Muscle layer of duodenum (tissue), 2 donors: ENCODE data around the gene TFAP2D.

Source experiments
- H3K27ac ChIP-seq: one replicate; pipeline ENCODE4 v1.7.0; 2013; ENCODE audit warnings: mild to moderate bottlenecking, low read length
- H3K27me3 ChIP-seq: one replicate; pipeline ENCODE4 v1.7.0; 2013; ENCODE audit warnings: low read depth, mild to moderate bottlenecking, control low read depth, low read length
- H3K36me3 ChIP-seq, 2 donors: one replicate each; pipeline ENCODE4 v1.7.0; 2013; ENCODE audit warnings: low read length in 2 of 2, control low read depth in 1 of 2, mild to moderate bottlenecking in 1 of 2; ENCODE audit not compliant: insufficient read depth in 2 of 2, control insufficient read depth in 1 of 2
- H3K4me1 ChIP-seq, 2 donors: one replicate each; pipeline ENCODE4 v1.7.0; 2013; ENCODE audit warnings: low read length in 2 of 2, mild to moderate bottlenecking in 2 of 2, control low read depth in 1 of 2, moderate library complexity in 1 of 2; ENCODE audit not compliant: insufficient read depth in 2 of 2, control insufficient read depth in 1 of 2
- H3K4me3 ChIP-seq, 2 donors: one replicate each; pipeline ENCODE4 v1.7.0; 2013; ENCODE audit warnings: low read length in 2 of 2, low read depth in 1 of 2, mild to moderate bottlenecking in 1 of 2
- H3K9me3 ChIP-seq, 2 donors: one replicate each; pipeline ENCODE4 v1.7.0; 2013; ENCODE audit warnings: low read length in 2 of 2, control low read depth in 1 of 2, mild to moderate bottlenecking in 1 of 2; ENCODE audit not compliant: control insufficient read depth in 1 of 2
- donor health status: healthy.

Gene TFAP2D

DNA sequence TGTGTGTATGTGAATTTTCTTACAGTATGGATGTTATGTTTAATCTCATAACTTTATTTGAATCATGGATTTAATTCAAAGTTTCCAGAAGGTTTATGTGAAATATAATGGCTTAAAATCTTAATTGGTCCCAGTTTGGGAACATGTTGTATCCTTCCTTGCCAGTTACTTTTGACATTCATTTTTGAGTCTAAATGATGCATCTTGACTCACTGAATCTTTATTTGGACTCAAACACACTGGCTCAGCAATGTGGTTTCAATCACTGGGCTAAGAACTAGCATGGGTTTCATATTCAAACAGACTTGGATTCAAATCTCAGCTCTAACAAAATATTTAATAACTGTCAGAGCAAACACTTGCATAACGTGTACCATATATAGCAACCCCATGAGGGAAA lies 79.4 kb downstream of the TFAP2D start:
- Histone ChIP-seq H3K4me3 (no peak overlapping the region), H3K27me3 (no peaks in the 10 kb centered on the region), H3K9me3 (no peaks in the 10 kb centered on the region), H3K4me1 (no peaks in the 10 kb centered on the region), H3K27ac (no peak overlapping the region), H3K36me3 (no peaks in the 10 kb centered on the region)

DNA sequence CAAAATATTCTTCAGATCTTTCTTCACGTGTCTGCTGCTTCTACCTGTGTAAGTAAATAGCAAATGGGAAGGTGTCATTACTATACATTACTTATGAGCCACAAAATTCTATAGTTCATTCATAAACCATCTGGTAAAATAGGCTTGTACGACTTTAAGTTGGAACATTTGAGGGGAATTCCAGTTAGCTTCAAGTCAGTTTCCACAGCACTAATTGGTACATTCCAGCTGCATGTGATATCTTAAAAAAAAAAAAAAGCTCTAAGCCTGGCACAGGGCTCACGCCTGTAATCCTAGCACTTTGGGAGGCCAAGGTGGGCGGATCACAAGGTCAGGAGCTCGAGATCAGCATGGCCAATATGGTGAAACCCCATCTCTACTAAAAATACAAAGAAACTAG lies 82.2 kb downstream of the TFAP2D start:
- no peaks in the 10 kb centered on the region for H3K36me3 ChIP-seq
- no peaks in the 10 kb centered on the region for H3K27me3 ChIP-seq
- H3K27ac ChIP-seq = no peak overlapping the region

DNA sequence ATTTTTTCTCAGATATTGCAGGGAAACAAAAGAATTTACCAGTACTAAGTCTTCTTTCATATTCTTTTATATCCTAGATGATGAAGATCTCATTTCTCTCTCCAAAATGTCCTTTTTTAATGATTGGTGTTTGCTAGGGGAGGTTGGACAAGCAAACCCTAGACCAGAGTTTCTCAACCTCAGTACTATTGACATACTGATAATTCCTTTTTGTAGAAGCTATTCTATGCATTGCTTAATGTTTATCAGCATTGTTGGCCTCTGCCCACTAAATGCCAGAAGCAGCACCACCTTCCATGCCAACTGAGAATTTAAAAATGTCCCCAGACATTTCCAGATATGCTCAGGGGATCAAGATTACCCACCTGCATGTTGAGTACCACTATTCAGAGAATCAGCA lies 91.0 kb downstream of the TFAP2D start:
- Histone ChIP-seq H3K36me3 (no peaks in the 10 kb centered on the region), H3K27me3 (no peaks in the 10 kb centered on the region), H3K9me3 (no peaks in the 10 kb centered on the region), H3K4me1 (no peaks in the 10 kb centered on the region), H3K27ac (no peak overlapping the region), H3K4me3 (no peak overlapping the region)

More for the DNA sequence above, 82.2 kb downstream of the TFAP2D start:
- Histone ChIP-seq H3K9me3 (no peaks in the 10 kb centered on the region), H3K4me1 (no peaks in the 10 kb centered on the region), H3K4me3 (no peak overlapping the region)

DNA sequence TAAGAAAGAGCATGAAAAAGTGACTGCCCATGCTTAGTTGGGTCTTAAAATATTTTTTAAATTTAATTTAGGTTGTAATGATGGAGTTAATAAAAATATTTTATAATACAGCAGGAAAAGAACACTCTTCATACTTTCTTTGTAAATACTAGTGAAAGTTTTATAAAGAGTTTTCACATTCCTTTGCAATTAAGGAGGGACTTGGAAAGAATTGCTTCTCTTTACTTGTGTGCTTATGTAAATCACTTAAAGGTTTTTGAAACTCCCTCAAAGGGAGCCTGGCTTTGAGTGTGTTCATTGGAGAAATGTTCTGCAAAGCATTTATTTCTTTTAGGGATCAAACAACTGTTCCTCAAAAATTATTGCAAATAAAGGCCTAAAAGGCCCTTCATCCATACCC lies 93.7 kb downstream of the TFAP2D start:
- H3K9me3 ChIP-seq = no peaks in the 10 kb centered on the region
- no peaks in the 10 kb centered on the region for H3K27me3 ChIP-seq
- no peaks in the 10 kb centered on the region for H3K4me1 ChIP-seq
- no peak overlapping the region for H3K4me3 ChIP-seq
- H3K27ac ChIP-seq = no peak overlapping the region
- no peaks in the 10 kb centered on the region for H3K36me3 ChIP-seq

DNA sequence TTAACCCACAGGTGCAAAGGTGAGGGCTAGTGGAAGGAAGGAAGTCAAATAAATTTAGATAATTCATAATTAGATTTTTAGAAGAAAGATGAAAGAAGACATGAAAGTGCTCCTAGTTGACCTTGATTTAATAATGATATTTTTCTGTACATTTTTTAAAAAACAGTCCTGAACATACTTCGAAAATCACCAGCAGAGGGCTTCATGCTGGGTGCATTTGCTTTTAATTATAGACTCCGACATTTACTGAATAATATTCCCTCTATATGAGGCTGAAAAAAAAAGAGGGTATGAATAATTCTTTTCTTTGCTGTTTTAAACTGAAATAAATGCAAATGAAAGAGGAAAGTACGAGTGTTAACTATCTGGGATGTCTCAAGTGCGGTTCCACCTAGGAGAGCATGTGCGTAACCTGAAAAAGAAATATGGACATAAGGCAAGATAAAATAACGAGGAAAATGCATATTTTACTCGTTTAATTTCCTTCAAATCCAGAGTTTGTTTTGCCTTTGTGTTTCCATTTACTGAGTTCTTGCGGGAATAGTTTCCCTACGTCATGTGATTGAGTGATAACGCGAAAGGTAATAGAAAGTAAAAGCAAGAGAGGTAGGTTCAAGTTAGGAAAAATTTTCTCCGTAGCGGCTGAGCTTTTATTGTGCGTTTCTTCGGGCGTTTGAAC lies 102.2 kb downstream of the TFAP2D start:
- Histone ChIP-seq H3K27me3 (peaks cover 27% of the 10 kb centered on the region), H3K4me3 (peak overlapping the region; percentile 74 to 81), H3K9me3 (no peaks in the 10 kb centered on the region), H3K4me1 (peaks cover 0 to 21% of the 10 kb centered on the region in 2 donors), H3K36me3 (no peaks in the 10 kb centered on the region), H3K27ac (no peak overlapping the region)

DNA sequence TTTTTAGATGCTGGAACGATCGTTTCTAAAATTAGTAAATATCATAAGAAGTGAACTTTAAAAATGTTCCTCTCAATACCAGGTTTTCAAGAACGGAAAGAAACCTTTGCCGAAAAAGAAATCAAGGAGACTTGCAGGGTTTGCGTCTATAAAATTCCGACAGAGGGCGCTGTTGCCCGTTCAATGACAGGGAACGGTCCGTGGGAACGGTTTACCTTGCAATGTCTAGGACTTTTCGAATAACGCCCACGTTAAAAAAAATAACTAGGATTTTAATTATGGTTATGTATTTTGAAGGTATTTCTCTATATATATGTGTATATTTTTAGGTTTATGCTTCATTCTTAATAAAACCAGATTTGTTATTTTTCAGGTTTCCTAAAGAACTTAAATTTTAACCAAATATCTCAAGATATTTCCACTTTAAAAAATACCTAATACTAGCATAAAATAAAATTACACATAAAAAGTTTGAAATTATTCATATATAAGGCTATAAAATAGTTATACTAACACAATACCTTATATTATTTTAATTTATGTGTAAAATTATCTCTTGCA lies 102.9 kb downstream of the TFAP2D start:
- Histone ChIP-seq H3K4me3 (peak overlapping the region; percentile 74 to 81), H3K9me3 (no peaks in the 10 kb centered on the region), H3K4me1 (peaks cover 0 to 23% of the 10 kb centered on the region in 2 donors), H3K27me3 (peaks cover 33% of the 10 kb centered on the region), H3K27ac (no peak overlapping the region), H3K36me3 (no peaks in the 10 kb centered on the region)

DNA sequence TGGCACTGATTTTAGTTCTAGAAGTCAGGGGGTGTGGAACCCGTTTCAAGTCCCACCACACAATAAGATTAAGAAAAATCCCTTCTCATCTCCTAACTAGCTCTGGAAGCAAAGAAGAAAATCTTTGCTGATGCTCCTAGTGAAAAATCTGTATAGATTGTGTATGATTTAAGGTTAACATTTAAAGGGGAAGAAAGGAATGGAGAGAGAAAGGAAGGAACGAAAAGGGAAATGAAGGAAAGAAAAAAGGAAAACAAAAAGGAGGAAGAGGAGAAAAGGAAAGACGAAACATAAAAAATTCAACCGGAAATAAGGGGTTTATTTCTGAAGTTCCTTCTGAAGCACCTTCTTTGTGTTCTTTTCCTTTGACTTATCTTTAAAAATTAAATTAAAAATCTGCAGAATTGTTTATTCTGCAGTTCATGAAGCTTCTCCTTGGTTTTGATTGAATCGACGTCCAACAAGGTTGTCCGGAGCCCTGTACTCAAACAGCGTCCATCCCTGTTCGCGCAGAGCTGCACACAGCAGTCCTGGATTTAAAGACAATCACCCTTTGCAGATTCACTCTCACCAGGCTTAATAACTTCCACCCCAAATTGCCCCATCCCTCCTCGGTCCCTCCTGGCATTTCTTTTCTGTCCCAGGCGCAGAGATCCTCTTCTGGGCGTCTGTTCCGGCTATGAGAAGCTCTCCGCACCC lies 103.8 kb downstream of the TFAP2D start:
- H3K9me3 ChIP-seq = no peaks in the 10 kb centered on the region
- peaks cover 40% of the 10 kb centered on the region for H3K27me3 ChIP-seq
- H3K27ac ChIP-seq = no peak overlapping the region
- no peaks in the 10 kb centered on the region for H3K36me3 ChIP-seq
- H3K4me1 ChIP-seq = peaks cover 0 to 23% of the 10 kb centered on the region in 2 donors
- H3K4me3 ChIP-seq = no peak overlapping the region

DNA sequence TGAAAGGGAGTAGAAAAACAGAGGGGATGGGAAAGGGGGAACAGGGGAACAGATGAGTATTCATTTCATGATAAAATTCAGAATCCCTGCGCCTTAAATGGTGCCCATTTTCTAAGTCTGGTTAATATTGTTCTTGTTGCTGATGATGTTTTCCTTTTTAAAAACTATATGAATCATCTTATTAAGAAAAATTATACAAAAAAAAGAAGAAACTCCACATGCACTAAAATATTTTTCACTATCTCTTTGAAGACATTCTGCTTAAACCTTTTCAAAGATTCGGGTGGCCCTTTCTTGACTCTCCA lies 104.3 kb downstream of the TFAP2D start:
- Histone ChIP-seq H3K27ac (no peak overlapping the region), H3K9me3 (no peaks in the 10 kb centered on the region), H3K36me3 (no peaks in the 10 kb centered on the region), H3K27me3 (peaks cover 45% of the 10 kb centered on the region), H3K4me3 (no peak overlapping the region), H3K4me1 (peaks cover 0 to 23% of the 10 kb centered on the region in 2 donors)

DNA sequence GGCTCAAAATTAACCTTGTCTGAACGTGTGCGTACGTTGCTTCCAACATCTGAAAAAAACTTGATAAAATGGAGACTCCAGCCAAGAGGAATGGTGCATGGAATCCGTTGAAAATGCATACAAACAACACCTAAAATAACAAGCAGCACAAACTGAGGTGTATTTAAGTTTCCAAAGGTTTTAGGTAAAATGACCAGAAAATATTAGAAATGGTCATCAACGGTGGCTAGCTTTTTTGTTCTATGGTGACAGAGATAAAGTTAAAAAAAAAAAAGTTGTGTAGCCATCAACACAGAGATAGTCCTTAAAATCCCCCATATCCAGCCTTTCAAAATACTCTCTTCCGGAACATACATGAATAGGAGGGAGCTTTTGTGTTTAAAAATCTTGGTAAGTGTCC lies 104.7 kb downstream of the TFAP2D start:
- no peaks in the 10 kb centered on the region for H3K9me3 ChIP-seq
- no peaks in the 10 kb centered on the region for H3K36me3 ChIP-seq
- H3K4me3 ChIP-seq = no peak overlapping the region
- H3K4me1 ChIP-seq = peaks cover 0 to 23% of the 10 kb centered on the region in 2 donors
- H3K27me3 ChIP-seq = peaks cover 49% of the 10 kb centered on the region
- no peak overlapping the region for H3K27ac ChIP-seq

DNA sequence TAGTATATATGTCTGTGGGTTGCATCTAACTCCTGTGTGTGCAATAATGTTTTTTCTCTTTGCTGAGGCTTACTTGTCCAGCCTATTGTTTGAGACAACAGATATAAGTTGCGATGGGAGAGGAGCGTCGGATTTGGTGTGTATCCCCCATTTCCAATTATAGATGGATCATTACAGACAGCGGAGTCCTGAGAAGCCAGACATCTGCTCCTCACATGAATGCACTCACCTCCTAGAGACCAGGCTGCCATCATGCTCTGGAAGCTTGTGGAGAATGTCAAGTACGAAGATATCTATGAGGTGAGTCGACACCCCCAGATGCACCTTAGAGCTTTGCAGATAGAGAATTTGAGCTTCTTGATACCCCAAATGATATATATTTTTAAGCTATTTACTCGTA lies 105.3 kb downstream of the TFAP2D start, which contains the start of gene TFAP2B:
TFAP2B (plus strand) TSS at position 199 of the 400 bp plus-strand sequence; CDS start at position 220, 21 bp downstream.
- peaks cover 56% of the 10 kb centered on the region for H3K27me3 ChIP-seq
- H3K9me3 ChIP-seq = no peaks in the 10 kb centered on the region
- H3K4me3 ChIP-seq = peak within 1 kb of the TSS in 1 of 2 donors; percentile 46
- no peaks in the 10 kb centered on the region for H3K36me3 ChIP-seq
- H3K27ac ChIP-seq = no peak within 1 kb of the TSS
- peaks cover 0 to 23% of the 10 kb centered on the region in 2 donors for H3K4me1 ChIP-seq

DNA sequence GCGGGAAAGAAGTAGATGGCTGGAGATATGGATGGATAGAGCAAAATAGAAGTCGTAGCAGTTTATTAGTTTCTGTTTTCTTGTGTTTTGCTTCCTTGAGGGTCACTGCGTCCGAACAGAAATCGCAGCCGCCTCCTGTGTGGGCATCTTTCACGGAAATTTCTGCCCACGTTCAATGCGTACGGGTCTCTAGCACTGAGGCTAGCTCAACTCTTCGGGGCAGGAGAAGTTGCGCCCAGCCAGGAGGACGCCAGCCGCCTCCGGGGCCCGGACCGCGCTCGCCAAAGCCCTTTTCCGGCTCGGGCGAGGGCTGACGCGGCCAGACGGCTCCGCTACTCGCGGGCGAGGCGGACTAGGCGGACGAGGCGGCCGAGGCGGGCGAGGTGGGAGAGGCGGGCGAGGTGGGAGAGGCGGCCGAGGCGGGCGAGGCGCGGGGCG lies 106.2 kb downstream of the TFAP2D start:
- Histone ChIP-seq H3K9me3 (no peaks in the 10 kb centered on the region), H3K36me3 (no peaks in the 10 kb centered on the region), H3K27ac (no peak overlapping the region), H3K4me3 (peak overlapping the region in 1 of 2 donors; percentile 46), H3K4me1 (peaks cover 0 to 23% of the 10 kb centered on the region in 2 donors), H3K27me3 (peaks cover 64% of the 10 kb centered on the region)
